Transverse colon (tissue), 4 donors: ENCODE measurements around the gene MMD. TPM values are rescaled to one million over a fixed set of nuclear protein-coding genes. Genes with fewer than 3 reads are reported as not detected.

Experiments used
- DNase-seq: peaks from one replicate; pipeline ENCODE4 v3.0.0-alpha.2; 2019
- H3K27ac ChIP-seq, 4 donors: fragments of 200-600 bp; sonication (generic); 2 replicates each; pipeline ENCODE4 v1.5.1; 2016 to 2018; ENCODE audit warnings: inconsistent platforms in 4 of 4
- H3K27me3 ChIP-seq: fragments of 200-600 bp; sonication (generic); 2 replicates; pipeline ENCODE4 v1.5.1; 2017; ENCODE audit warnings: inconsistent platforms
- H3K36me3 ChIP-seq, 4 donors: fragments of 200-600 bp; sonication (generic); 2 replicates each; pipeline ENCODE4 v1.5.1; 2017 to 2019; ENCODE audit warnings: inconsistent platforms in 4 of 4
- H3K4me1 ChIP-seq, 4 donors: fragments of 200-600 bp; sonication (generic); 2 replicates each; pipeline ENCODE4 v1.5.1; 2017 to 2020; ENCODE audit warnings: inconsistent platforms in 4 of 4
- H3K4me3 ChIP-seq, 4 donors: fragments of 200-600 bp; sonication (generic); 1 replicate in 1 of 4; 2 replicates in 3 of 4; pipeline versions ENCODE4 v1.5.1 to v1.6.1; 2017 to 2019; ENCODE audit warnings: inconsistent platforms in 4 of 4
- H3K9me3 ChIP-seq, 2 donors: fragments of 200-600 bp; sonication (generic); 2 replicates each; pipeline ENCODE4 v1.5.1; 2017 to 2019; ENCODE audit warnings: inconsistent platforms in 2 of 2
- CTCF ChIP-seq, 5 experiments: fragments of 200-600 bp in 3 of 5; fragments of 450-650 bp in 2 of 5; sonication (generic) in 3 of 5; IDR thresholded peaks; 1 replicate in 2 of 5; 2 replicates in 3 of 5; pipeline ENCODE4 v1.5.1; 2016 to 2017; ENCODE audit warnings: antibody characterized with exemption in 5 of 5, inconsistent platforms in 3 of 5, mild to moderate bottlenecking in 2 of 5, moderate library complexity in 1 of 5
- EP300 ChIP-seq: sonication (generic); formaldehyde crosslinking; IDR thresholded peaks from one replicate; pipeline ENCODE4 v1.6.1; 2017; ENCODE audit warnings: antibody characterized with exemption, low read depth
- POLR2A ChIP-seq: fragments of 450-650 bp; IDR thresholded peaks from one replicate; pipeline ENCODE4 v1.6.1; 2016; ENCODE audit warnings: antibody characterized with exemption, mild to moderate bottlenecking, moderate library complexity
- POLR2AphosphoS5 ChIP-seq, 3 donors: sonication (generic); formaldehyde crosslinking; IDR thresholded peaks; one replicate each; pipeline ENCODE4 v1.6.1; 2016; ENCODE audit warnings: antibody characterized with exemption in 3 of 3
- WGBS, 2 donors: methylation state at CpG; one replicate each; pipeline ENCODE4 v1.1.5; 2018; ENCODE audit warnings: low coverage in 1 of 2; 5-methylcytosine and 5-hydroxymethylcytosine counted together
- in situ Hi-C, 4 donors: fragments of 200-750 bp; cut with MboI; loops; one replicate each; pipeline versions ENCODE4 v1.15.0 to v1.15.1; 2017; ENCODE audit warnings: low sequenced_read_pairs in 3 of 4, low pct_ligation_motif_present in 1 of 4, low pct_unique_long_range_greater_than_20kb in 1 of 4
- intact Hi-C: fragments of 100-400 bp; cut with DNase I; formaldehyde crosslinking; loops from one replicate; pipeline ENCODE4 v1.15.1; 2023; ENCODE audit warnings: low total_unique reads
- total RNA-seq, 4 donors: library from RNA; depleted of rRNA; stranded (reverse); fragments of >200 nt; gene quantifications; one replicate each; pipeline ENCODE4 v1.1.0, GENCODE V29; 2016

Gene MMD
- total RNA-seq, 4 donors from 2014 or later: 4.8 to 18.9 (median 14.3) TPM

GRCh38 chr17:55462711-55463110 lies 41.1 kb upstream of the MMD start:
- H3K4me3 ChIP-seq: no peak overlapping the region
- in situ Hi-C loops: no loop called here
- no peak overlapping the region for H3K27ac ChIP-seq
- H3K27me3 ChIP-seq: no peaks in the 10 kb centered on the region
- DNase-seq: no peak
- TF ChIP-seq POLR2A: no peak
- TF ChIP-seq CTCF (IDR thresholded peaks at IDR 0.05): no peak
- TF ChIP-seq POLR2AphosphoS5 (IDR thresholded peaks at IDR 0.05): no peak
- TF ChIP-seq EP300: no peak
- no peaks in the 10 kb centered on the region for H3K9me3 ChIP-seq
- no peaks in the 10 kb centered on the region for H3K4me1 ChIP-seq
- no peaks in the 10 kb centered on the region for H3K36me3 ChIP-seq
- intact Hi-C loops: no loop called here

- Histone ChIP-seq H3K36me3 (no peaks in the 10 kb centered on the region), H3K27ac (no peak overlapping the region), H3K4me1 (no peaks in the 10 kb centered on the region), H3K9me3 (no peaks in the 10 kb centered on the region), H3K27me3 (no peaks in the 10 kb centered on the region), H3K4me3 (no peak overlapping the region)
- 83 to 85% methylated on average over 1 of the region's 1 CpG for WGBS, 2 donors
- intact Hi-C loops: no loop called here
- no peak for TF ChIP-seq POLR2A
- TF ChIP-seq EP300: no peak
- TF ChIP-seq CTCF (IDR thresholded peaks at IDR 0.05): no peak
- no peak for TF ChIP-seq POLR2AphosphoS5 (IDR thresholded peaks at IDR 0.05)
- DNase-seq: no peak
- in situ Hi-C loops: no loop called here
These were observed 40.6 kb upstream of the MMD start for GRCh38 chr17:55462234-55462633.

GRCh38 chr17:55458978-55459377 lies 37.3 kb upstream of the MMD start:
- no peaks in the 10 kb centered on the region for H3K27me3 ChIP-seq
- no peak for DNase-seq
- intact Hi-C loops: no loop called here
- no peaks in the 10 kb centered on the region for H3K36me3 ChIP-seq
- H3K4me3 ChIP-seq: no peak overlapping the region
- in situ Hi-C loops: no loop called here
- H3K4me1 ChIP-seq: peaks cover 0 to 25% (median 13%) of the 10 kb centered on the region in 4 donors
- no peak for TF ChIP-seq POLR2A
- TF ChIP-seq POLR2AphosphoS5 (IDR thresholded peaks at IDR 0.05): no peak
- no peak for TF ChIP-seq CTCF (IDR thresholded peaks at IDR 0.05)
- no peak for TF ChIP-seq EP300
- H3K9me3 ChIP-seq: no peaks in the 10 kb centered on the region
- H3K27ac ChIP-seq: no peak overlapping the region
- 44 to 81% methylated on average over 3 to 7 of the region's 7 CpGs for WGBS, 2 donors

GRCh38 chr17:55458287-55458900 lies 36.8 kb upstream of the MMD start:
- in situ Hi-C loops (no loop called here), intact Hi-C loops (no loop called here)
- Histone ChIP-seq H3K27ac (no peak overlapping the region), H3K4me1 (peaks cover 0 to 31% (median 13%) of the 10 kb centered on the region in 4 donors), H3K27me3 (no peaks in the 10 kb centered on the region), H3K9me3 (no peaks in the 10 kb centered on the region), H3K36me3 (no peaks in the 10 kb centered on the region), H3K4me3 (no peak overlapping the region)
- TF ChIP-seq POLR2AphosphoS5 (IDR thresholded peaks at IDR 0.05): no peak
- no peak for TF ChIP-seq POLR2A
- no peak for TF ChIP-seq CTCF (IDR thresholded peaks at IDR 0.05)
- DNase-seq: no peak
- 54 to 80% methylated on average over 6 to 22 of the region's 22 CpGs for WGBS, 2 donors
